Stimulated activated CD4-positive, alpha-beta T cell treated with anti-CD3 and anti-CD28 coated beads, Interleukin-1b, Interleukin-23, amount 100 ng/mL, for 4 hours (primary cell): ENCODE measurements around the gene CASP10.

ENCODE experiments used
- DNase-seq, 2 donors: peaks; one replicate each; pipeline ENCODE4 v3.0.0-alpha.2; 2020; ENCODE audit warnings: low read depth in 2 of 2

Gene CASP10

DNA sequence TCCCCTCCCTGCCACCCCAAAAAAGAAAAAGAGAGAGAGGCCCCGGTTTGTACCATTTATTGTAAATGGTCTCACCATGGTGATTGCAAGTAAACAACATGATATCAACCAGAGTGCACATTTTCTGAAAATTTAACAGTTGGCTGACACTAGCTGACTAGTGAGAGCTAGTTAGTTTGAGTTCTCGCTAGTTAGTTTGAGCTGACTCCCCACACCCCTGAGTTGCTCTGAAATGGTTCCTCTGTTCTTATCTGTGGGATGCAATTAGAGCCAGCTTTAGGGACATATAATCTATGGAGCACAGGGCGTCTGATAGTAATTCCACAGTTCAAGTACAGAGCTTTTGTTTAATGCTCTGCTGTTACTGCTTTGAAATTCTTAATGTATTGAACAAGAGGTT, 13.1 kb downstream of the CASP10 start:
- DNase-seq = no peak

DNA sequence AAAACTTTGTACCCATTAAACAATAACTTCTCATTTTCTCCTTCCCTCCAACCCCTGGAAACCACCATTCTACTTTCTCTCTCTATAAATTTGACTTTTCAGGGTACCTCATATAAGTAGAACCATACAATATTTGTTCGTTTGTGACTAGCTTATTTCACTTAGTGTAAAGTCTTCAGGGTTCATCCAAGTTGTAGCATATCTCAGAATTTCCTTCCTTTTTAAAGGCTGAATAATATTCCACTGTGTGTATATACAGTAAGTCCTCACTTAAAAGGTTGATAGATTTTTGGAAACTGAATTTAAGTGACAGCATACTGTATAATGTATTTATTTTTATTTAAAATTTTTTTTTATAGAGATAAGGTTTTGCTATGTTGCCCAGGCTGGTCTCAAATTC, 13.9 kb downstream of the CASP10 start:
- no peak for DNase-seq

DNA sequence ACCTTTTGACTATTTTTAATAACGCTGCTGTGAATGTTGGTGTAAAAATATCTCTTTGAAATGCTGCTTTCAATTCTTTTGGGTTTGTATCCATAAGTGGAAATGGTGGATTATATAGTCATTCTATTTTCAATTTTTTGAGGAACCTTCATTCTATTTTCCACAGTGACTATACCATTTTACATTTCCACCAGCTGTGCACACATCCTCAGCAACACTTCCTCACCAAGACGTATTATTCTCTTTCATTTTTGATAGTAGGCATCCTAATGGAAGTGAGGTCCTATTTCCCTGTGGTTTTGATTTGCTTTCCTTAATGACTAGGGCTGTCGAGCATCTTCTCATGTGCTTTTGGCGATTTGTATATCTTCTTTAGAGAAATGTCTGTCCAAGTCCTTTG, 14.8 kb downstream of the CASP10 start:
- no peak for DNase-seq

DNA sequence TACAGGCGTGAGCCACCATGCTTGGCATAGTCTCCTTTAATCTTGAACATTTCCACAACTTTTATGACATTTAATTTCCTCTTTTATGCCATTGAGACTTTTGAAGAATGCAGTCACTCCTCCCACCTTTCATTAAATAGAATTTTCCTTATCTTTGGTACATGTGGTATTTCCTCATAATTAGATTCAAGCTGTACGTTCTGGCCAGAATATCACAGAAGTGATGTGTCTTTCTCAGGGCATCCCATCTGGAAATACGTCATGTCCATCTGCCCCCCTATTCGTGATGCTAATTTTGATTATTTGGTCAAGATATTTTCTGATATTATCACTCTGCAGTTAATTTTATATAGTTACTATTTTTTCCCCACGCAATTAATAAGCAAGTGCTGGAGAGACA, 16.9 kb downstream of the CASP10 start:
- DNase-seq = no peak

DNA sequence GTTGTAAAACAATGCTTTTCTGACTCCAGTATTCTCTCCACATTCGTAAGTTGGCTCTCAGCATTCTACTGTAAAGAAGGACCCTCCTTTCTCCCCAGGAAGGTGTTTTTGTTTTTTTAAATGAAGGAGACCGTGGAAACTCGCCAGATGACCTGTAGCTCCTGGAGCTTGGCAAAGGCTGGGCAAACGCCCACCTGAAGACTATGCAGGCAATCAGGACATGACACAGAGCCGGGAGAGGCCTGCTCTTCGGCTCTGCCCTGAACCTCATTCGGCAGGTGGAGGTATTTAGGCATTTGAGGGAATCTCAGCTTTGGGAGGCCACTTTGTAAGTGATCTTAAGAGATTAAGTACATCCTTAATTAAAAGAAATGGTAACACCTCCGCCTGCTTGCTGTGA, 17.4 kb downstream of the CASP10 start:
- no peak for DNase-seq

DNA sequence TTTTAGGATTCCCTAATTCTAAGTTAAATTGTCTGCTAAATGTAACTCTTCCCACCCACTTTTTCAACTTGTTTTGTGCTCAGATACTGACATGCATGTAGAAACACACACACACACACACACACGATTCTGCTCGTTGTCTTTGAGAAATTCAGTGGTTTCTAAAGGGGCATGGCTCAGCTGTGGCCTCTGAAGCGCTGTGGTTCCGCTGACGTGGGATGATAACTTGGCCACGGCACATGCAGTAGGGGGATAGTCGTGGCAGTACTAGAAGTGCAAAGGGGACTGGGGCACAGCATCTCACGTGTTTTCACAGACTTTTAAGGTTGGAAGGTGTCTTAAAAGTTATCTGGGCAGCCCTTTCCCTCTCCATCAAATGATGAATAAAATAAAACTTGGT, 18.4 kb downstream of the CASP10 start:
- DNase-seq = no peak

DNA sequence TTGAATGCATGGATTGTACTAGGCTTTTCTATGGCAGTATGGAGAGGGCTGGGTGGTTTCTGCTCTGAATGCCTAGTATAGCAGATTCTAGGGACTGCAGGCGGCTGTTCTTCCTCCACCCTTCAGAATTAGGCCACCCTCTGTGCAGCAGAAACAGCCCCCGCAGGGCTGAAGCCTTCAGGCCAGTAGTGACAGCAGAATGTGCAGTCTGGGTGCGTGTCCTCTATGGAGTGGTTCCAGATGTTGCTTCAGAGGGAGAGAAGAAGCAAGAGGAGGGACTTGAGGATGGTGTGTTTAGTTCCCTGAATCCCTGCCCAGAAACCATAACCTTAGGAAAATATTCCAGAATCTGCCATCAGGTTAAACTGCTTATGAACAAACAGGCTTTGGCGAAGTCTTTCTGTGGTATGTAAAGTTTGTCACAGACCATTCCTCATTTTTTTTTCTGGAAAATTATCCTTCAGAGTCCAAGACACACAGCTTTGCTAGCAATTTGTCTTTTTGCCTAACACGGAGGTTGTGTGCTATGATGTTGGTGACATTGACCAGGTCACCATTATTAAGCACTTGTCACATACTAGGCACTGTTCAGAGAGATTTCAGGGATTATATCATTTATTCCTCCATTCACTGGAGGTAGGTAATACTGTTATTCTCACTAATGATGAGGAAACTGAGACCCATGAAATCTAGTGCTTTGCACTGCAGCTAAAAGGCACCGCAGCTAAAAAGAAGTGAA, 21.1 kb downstream of the CASP10 start:
- DNase-seq = no peak

DNA sequence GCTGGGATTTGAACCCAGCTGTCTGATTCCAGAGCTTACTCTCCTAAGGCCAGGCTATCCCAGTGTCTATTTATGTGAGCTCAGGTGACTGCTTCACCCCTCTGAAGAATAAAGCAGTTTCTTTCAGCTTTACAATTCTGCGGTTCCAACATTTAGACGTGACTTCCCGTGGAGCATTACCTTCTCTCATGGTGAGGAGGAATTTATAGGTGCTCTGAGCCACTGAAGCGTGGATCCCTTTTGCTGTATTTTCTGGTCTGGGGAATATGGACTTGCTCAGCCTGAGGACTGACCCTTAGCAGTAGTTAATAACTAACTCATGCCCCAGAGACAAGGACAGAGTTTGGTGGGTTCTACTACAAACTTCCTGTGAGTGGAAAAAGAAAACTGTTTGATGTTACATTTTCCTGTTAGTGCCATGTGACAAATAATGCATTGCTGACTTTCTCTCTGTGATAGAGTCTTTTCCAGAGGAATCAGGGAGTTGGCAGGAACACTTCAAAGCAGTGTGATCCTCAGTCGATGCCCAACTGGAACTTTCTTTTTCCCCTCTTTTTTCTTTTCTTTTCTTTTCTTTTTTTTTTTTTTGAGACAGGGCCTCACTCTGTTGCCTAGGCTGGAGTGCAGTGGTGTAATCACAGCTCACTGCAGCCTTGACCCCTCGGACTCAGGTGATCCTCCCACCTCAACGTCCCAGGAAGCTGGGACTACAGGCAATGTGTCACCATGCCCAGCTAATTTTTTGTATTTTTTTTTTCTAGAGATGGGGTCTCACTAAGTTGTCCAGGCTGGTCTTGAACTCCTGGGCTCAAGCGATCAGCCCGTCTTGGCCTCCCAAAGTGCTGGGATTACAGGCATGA, 21.9 kb downstream of the CASP10 start:
- no peak for DNase-seq

DNA sequence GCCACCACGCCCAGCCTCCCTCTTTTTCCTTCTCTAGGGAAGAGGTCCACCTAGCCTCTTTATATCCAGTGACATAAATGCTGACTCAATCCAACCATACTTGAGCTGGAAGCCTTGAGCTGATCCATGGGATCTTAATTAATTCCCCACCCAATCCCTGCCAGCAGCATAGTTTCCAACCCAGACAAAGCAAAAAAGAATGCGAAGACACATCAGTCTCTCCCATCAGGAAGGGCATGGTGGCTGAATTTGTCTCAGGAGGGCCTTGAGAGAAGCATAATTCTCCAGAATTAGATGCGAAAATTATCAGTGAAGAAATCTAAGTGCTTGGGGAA, 22.5 kb downstream of the CASP10 start:
- DNase-seq = no peak

DNA sequence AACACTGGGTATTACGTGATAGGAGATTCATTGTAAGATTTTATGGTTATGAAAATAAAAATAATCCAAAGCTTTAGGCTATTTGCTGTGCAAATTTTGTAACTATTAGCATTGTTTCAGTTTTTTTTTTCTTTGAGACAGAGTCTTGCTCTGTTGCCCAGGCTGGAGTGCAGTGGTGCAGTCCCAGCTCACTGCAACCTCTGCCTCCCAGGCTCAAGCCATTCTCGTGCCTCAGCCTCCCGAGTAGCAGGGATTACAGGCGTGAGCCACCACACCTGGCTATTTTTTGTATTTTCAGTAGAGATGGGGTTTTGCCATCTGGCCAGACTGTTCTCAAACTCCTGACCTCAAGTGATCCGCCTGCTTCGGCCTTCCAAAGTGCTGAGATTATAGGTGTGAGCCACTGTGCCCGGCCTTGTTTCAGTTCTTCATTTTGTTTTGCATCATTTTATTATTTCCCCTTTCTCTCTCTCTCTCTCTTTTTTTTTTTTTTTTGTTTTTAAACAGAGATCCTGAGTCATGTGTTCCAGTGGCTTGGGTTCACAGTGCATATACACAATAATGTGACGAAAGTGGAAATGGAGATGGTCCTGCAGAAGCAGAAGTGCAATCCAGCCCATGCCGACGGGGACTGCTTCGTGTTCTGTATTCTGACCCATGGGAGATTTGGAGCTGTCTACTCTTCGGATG, 25.8 kb downstream of the CASP10 start:
- DNase-seq = no peak

DNA sequence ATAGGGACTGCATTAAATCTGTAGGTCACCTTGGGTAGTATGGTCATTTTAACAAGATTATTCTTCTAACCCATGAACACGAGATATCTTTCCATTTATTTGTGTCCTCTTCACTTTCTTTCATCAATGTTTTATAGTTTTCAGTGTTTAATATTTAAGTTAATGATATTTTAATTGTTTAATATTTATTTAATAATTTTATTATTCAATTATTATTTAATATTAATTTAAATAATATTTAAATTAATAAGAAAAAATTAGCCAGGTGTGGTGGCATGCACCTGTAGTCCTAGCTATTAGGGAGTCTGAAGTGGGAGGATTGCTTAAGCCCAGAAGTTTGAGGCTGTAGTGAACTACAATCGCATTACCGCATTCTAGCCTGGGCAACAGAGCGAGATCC, 33.0 kb downstream of the CASP10 start:
- DNase-seq = no peak

DNA sequence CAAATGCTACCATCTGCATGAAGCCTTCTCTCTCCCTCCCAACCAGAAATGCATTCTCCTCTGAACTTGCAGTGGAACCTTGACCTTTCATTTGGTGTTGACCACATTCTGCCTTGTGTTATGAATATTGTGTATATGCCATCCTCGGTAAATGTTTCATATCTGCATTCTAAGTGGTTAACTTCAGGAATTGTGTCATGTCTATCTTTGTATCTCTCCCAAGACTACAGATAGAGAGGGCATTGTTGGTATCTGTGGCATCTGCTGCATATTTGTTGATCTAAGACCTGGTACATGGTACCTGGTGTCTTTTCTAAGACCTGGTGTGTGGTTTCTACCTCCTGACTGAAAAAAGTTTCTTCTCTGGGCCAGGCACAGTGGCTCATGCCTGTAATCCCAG, 34.0 kb downstream of the CASP10 start:
- no peak for DNase-seq

DNA sequence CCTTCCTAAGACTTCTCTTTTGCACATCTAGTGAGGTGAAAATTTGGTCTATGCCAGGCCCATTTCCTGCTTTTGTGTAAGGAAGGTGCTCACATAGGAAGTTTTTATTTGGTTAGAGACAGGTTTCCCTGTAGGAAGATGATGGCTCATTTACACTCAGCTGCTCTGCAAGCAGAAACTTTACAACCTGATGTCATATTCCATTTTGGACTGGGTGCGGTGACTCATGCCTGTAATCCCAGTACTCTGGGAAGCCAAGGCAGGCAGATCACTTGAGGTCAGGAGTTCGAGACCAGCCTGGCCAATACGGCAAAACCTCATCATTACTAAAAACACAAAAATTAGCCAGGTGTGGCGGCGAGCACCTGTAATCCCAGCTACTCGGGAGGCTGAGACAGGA, 35.8 kb downstream of the CASP10 start:
- no peak for DNase-seq

DNA sequence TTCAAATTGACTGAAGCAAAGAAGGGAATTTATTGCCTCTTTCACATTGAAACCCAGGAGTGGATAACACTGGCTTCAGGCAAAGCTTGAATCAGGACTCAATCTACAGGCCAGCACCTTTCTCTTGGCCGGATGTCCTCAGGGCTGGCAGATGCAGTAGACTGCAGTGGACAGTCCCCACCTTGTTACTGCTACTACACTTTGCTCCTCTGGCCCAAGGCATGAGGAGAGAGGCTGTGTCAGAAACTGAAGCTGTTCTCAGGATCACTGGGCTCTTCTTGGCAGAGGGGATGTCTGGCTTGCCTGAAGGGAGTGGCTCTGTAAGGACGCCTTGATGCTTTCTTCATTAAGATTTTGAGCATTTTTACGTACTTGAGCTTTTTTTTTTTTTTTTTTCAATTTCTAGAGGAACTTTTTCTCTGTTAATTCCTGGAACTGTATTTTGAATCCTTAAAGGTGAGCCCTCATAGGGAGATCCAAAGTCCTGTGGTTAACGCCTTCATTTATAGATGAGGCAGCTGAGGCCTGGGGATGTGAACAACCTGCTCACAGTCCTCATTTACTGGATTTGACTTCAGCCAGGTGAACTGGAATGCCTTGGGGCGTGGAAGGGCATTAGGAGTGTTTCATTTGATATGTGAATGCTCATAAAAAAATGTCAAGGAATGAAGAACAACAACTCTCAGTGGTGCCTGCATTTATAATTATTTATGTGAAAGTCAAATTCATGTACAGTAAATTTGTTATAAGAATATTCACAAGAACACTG, 36.6 kb downstream of the CASP10 start:
- DNase-seq = no peak

DNA sequence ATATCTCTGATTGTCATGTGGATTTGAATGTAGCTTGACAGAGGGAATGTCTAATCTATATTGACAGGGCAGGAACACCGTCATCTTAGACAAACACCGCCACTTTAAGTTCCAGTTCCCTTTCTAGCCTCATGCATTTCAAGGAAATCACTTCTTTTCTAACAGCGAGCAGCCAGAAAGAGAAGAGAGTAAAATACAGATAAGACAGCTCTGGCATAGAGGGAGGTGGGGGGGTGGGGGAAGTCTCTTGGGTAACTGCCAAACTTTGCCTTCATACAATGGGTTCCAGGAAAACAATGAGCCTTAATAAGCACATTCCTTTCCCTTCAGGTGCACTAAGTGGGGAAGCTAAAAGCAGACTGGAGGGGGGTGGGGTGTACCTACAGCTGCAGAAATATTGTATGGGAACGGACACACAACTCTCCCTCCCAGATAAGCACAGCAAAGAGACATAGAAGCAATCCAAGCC, 37.2 kb downstream of the CASP10 start:
- no peak for DNase-seq

DNA sequence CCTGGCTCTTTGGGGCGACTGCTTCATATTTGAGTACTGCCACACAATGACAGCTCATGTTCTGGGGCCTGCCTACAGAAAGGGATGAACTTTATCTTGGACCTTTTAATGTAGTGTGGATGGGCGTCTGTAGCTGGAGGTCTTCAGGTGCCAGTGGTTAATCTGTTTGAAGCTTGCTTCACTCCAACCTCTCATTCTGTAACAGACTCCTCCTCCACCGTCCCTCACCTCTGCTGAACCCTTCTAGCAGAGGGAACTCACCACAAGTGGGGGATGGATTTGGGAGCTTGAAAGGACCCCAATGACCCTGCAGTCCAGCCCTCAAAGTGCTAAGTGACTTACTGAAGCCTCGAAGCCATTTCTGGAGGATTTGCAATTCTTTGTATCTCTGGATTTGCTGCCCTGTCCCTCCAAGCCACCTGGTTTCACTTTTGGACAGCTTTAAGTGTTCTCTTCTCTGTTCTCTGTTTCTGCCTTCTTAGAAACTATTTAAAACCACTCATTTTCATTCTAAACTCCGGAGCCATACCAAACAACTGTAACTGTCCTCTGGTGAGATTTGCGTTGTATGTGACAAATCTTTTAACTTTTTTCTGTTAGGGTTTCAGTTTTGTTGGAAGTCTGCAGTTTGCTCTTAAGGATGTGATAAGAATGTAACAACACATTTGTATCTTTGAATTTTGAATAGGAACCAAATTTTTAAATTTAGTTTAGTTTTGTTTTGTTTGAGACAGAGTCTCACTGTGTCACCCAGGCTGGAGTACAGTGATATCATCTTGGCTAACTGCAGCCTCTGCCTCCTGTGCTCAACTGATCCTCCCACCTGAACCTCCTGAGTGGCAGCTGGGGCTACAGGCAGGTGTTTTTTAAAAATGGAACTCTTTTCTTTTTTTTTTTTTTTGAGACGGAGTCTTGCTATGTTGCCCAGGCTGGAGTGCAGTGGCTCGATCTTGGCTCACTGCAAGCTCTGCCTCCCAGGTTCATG, 40.4 kb downstream of the CASP10 start:
- no peak for DNase-seq

DNA sequence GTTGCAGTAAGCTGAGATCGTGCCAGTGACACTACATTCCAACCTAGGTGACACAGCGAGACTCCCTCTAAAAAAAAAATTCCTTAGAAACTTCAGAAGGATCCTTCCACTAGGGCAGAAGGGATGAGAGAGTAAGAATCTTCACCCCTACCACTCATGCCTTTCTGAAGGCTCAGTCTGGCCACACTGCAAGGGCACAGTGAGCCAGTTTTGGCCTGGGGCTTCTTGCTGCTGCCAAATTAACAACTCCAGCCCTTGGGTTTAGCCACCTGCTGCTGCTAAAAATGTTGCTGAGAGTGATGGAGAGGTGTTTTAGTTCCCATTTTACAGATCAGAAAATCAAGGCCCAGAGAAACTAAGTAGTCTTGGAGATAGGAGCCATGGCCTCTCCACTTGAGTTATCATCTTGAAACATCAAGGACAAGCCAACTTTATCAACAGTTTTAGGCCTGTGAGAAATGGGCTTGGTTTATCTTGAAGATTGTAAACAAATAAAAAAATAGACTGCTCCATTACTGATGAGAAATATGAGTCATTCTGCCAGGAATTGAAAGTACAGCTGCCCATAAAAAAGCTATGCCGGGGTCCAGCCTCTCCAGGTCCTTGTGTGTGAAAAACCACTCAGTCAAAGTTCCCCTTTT, 45.5 kb downstream of the CASP10 start:
- DNase-seq = no peak

DNA sequence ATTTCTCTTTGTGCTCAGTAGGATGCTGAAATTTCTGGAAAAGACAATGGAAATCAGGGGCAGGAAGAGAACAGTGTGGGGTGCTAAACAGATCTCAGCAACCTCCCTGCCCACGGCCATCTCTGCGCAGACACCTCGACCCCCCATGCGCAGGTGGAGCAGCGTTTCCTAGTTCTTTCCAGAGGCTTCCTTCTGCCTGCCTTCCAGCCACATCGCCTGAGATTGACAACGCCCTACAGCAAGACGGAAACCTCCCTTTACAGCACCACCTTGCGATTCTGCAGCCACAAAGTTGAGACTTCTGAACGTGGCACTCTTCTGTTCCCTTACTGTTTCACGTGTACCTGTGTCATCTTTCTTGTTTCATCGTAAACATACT, 46.0 kb downstream of the CASP10 start:
- DNase-seq = no peak

DNA sequence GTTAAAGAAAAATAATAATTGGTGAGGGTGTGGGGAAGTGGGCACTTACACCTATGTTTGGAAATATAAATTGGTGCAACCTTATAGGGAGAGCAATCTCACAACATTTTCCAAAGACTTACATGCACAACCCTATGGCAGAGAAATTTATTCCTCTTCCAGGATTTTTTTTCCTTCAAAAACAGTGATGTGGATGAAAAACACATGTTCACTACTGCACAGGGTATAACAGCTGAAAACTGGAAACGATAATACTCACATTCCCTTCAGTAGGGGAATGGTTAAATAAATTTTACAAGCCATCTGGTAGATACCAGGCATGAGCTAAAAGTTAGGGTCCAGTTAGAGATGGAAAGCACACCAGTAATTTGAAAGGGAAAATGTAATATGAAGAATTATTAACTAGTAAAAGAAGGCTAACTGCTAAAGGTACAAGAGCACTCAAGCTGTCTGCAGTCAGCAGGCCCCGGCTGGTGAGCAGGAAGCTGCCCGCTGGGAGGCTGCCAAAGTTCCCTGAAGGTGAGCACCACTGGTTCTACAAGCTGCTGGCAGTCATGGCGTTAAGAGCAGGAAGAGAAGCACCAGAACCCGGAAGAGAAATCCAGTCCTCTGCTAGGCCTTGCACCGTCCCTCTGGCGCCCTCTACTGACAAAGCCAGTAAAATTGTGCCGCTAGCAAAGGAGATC, 49.0 kb downstream of the CASP10 start:
- DNase-seq = peak; percentile 75 to 93

DNA sequence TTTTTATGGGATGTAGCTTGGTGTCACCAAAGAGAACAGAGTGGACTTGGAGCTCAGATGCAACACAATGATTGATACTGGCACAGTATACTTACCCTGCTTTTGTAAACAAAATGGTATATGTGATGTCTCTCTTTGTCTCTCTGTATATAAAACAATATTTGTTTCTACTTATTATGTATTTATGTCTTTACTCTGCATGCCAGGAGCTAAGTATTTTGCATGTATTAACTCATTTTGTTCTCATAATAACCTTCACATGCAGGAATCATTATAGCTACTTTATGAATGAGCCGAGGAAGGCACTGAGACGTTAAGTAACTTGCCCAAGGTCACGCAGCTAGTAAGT, 49.5 kb downstream of the CASP10 start:
- DNase-seq = no peak
